Peyer's patch (tissue), 4 donors: ENCODE results near the gene PSD4. TPM values are rescaled to one million over a fixed set of nuclear protein-coding genes. Genes with fewer than 3 reads are reported as not detected.
A peak's percentile ranks its signal among the peaks of the same experiment; 100 is the strongest.

Source experiments
- DNase-seq, 3 donors: peaks; one replicate each; pipeline ENCODE4 v3.0.0-alpha.2; 2017 to 2019
- H3K27ac ChIP-seq, 4 donors: fragments of 200-600 bp; sonication (generic); one replicate each; pipeline ENCODE4 v1.5.1; 2016 to 2019
- H3K27me3 ChIP-seq, 2 donors: fragments of 200-600 bp; sonication (generic); one replicate each; pipeline ENCODE4 v1.5.1; 2019
- H3K36me3 ChIP-seq, 3 donors: fragments of 200-600 bp; sonication (generic); one replicate each; pipeline ENCODE4 v1.5.1; 2016 to 2019
- H3K4me1 ChIP-seq, 4 donors: fragments of 200-600 bp; sonication (generic); one replicate each; pipeline ENCODE4 v1.5.1; 2016 to 2019
- H3K4me3 ChIP-seq, 4 donors: fragments of 200-600 bp; sonication (generic); 1 replicate in 3 of 4; 2 replicates in 1 of 4; pipeline ENCODE4 v1.5.1; 2016 to 2019; ENCODE audit warnings: mild to moderate bottlenecking in 1 of 4
- H3K9me3 ChIP-seq, 4 donors: fragments of 200-600 bp; sonication (generic); one replicate each; pipeline ENCODE4 v1.5.1; 2016 to 2019; ENCODE audit warnings: mild to moderate bottlenecking in 1 of 4
- CTCF ChIP-seq, 6 experiments: fragments of 450-650 bp in 4 of 6; fragments of 200-600 bp in 2 of 6; sonication (generic) in 1 of 6; IDR thresholded peaks; one replicate each; pipeline ENCODE4 v1.5.1; 2017 to 2019; ENCODE audit warnings: antibody characterized with exemption in 6 of 6, mild to moderate bottlenecking in 3 of 6, moderate library complexity in 1 of 6
- POLR2A ChIP-seq, 2 donors: fragments of 450-650 bp; IDR thresholded peaks; one replicate each; pipeline ENCODE4 v1.5.1; 2017; ENCODE audit warnings: antibody characterized with exemption in 2 of 2, mild to moderate bottlenecking in 2 of 2, moderate library complexity in 2 of 2
- total RNA-seq, 4 donors: library from RNA; depleted of rRNA; stranded (reverse); fragments of >200 nt; gene quantifications; one replicate each; pipeline ENCODE4 v1.1.0, GENCODE V29; 2016

PSD4 gene
- total RNA-seq, 4 donors from 2014 or later = 125 to 284 (median 212) TPM

DNA sequence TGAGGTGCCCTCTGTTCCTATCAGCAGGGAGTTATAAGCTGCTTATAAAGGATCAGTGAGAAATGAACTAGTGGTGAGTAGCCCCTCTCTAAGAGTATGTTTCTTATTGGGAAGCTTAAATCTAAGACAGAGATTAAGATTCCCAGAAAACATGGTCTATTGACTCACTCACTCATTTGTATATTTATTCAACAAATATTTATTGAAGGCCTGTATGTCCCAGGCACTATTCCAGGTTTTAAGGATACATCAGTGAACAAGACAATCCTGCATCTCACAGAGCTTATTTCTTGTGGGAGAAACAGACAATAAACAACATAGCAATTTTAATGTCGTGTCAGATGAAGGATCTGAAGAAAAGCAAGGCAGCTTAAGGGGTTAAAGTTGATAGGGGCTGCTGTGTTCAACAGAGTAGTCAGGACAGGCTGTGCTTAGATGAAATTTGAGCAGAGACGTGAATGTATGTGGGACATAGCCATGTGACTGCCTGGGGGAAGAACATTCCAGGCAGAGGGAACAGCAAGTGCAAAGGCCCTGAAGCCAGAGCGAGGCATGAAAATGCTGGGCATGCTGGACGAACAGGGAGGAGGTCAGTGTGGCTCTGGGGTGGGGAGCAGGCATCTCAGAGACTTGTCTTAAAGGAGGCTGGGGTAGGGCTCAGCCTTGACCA lies 14.8 kb upstream of the PSD4 start:
- TF ChIP-seq CTCF (IDR thresholded peaks at IDR 0.05) (no peak), POLR2A (IDR thresholded peaks at IDR 0.05) (no peak)
- no peaks in the 10 kb centered on the region for H3K36me3 ChIP-seq
- peaks cover 0 to 14% (median 8%) of the 10 kb centered on the region in 4 donors for H3K4me1 ChIP-seq
- peak overlapping the region in 2 of 4 donors; percentile 93 to 97 for H3K27ac ChIP-seq
- peak overlapping the region in 2 of 4 donors; percentile 74 to 88 for H3K4me3 ChIP-seq
- DNase-seq = peak in 1 of 3 donors; percentile 39
- H3K9me3 ChIP-seq = no peaks in the 10 kb centered on the region
- no peaks in the 10 kb centered on the region for H3K27me3 ChIP-seq

DNA sequence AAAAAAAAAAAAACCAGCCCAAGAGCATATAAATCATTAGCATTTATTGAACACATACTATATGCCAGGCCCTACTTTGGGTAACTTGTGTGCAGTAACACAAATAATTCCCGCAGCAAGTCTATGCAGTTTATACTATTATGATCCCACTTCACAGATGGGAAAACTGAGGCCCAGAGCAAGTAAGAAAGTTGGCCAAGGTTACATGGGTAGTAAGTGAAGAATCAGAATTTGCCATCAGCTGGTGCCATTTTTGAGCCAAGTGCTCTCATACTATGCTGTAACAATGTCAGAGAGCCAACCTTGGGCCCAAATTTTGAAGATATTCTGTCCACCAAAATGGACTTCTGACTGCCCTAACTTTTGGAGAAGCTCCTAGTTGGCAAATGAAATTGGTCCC lies 13.5 kb upstream of the PSD4 start:
- no peaks in the 10 kb centered on the region for H3K36me3 ChIP-seq
- TF ChIP-seq CTCF (IDR thresholded peaks at IDR 0.05) = no peak
- no peak for TF ChIP-seq POLR2A (IDR thresholded peaks at IDR 0.05)
- peaks cover 3 to 26% (median 8%) of the 10 kb centered on the region in 4 donors for H3K4me1 ChIP-seq
- H3K4me3 ChIP-seq = no peak overlapping the region
- no peak overlapping the region for H3K27ac ChIP-seq
- no peak for DNase-seq
- no peaks in the 10 kb centered on the region for H3K9me3 ChIP-seq
- H3K27me3 ChIP-seq = no peaks in the 10 kb centered on the region

DNA sequence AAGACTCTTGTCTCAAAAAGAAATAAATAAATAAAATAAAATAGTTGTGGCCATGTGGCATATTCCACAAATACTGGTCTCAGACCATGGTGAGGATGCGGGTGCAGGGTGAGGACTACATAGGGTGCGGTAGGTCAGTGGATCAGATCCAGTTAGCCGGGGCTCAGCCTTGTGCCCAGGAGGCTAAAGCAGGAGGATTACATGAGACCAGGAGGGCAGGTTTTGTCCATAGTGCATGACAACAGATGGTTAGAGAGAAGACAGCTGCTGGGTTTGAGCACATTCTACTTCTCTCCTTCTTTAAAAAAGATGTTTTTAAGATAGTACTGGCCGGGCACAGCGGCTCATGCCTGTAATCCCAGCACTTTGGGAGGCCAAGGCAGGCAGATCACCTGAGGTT lies 12.8 kb upstream of the PSD4 start:
- H3K9me3 ChIP-seq = no peaks in the 10 kb centered on the region
- no peak overlapping the region for H3K4me3 ChIP-seq
- no peak for TF ChIP-seq POLR2A (IDR thresholded peaks at IDR 0.05)
- no peak for TF ChIP-seq CTCF (IDR thresholded peaks at IDR 0.05)
- no peaks in the 10 kb centered on the region for H3K27me3 ChIP-seq
- no peaks in the 10 kb centered on the region for H3K36me3 ChIP-seq
- H3K27ac ChIP-seq = no peak overlapping the region
- DNase-seq = peak in 2 of 3 donors; percentile 21 to 37
- H3K4me1 ChIP-seq = peaks cover 3 to 29% (median 8%) of the 10 kb centered on the region in 4 donors

GRCh38 chr2:113162173-113162572 lies 11.6 kb upstream of the PSD4 start:
- Histone ChIP-seq H3K4me3 (no peak overlapping the region), H3K27ac (no peak overlapping the region), H3K9me3 (no peaks in the 10 kb centered on the region), H3K4me1 (peaks cover 3 to 33% (median 8%) of the 10 kb centered on the region in 4 donors), H3K36me3 (no peaks in the 10 kb centered on the region), H3K27me3 (no peaks in the 10 kb centered on the region)
- DNase-seq = peak in 1 of 3 donors; percentile 39
- no peak for TF ChIP-seq POLR2A (IDR thresholded peaks at IDR 0.05)
- no peak for TF ChIP-seq CTCF (IDR thresholded peaks at IDR 0.05)

DNA sequence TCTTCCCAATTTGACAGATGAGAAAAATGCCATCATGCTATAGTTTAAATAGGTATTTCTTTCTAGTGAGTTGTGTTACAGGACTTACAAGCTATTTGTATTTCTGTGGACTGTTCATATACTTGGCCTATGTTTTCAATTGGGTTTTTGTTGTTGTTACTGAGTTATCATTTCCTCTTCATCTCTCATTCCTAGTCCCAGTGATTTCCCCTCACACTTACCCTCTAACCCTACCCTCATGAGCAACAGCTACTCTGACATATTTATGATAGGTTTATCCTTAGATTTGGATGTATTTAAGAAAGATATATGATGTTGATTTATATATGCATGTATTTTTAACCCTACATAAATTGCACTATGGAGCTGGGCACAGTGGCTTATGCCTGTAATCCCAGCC lies 10.9 kb upstream of the PSD4 start:
- no peak for DNase-seq
- H3K27me3 ChIP-seq = no peaks in the 10 kb centered on the region
- no peaks in the 10 kb centered on the region for H3K9me3 ChIP-seq
- H3K36me3 ChIP-seq = no peaks in the 10 kb centered on the region
- no peak overlapping the region for H3K4me3 ChIP-seq
- H3K27ac ChIP-seq = no peak overlapping the region
- no peak for TF ChIP-seq CTCF (IDR thresholded peaks at IDR 0.05)
- no peak for TF ChIP-seq POLR2A (IDR thresholded peaks at IDR 0.05)
- peaks cover 3 to 36% (median 8%) of the 10 kb centered on the region in 4 donors for H3K4me1 ChIP-seq
